OCI-LY7 (cell line): ENCODE data around the gene LAMA2. TPM values are rescaled to one million over a fixed set of nuclear protein-coding genes. Genes with fewer than 3 reads are reported as not detected.

Experiments used
- BruUV-seq: library from RNA; stranded (reverse); fragments of 400-500 nt; replicated peaks from 2 replicates; lab custom pipeline; 2021; lab: Mats Ljungman, UMichigan
- CTCF ChIA-PET: fragments of 300-600 bp; sonication (Branson Sonifier 250); formaldehyde crosslinking; loops from one replicate; lab custom pipeline; 2022; ENCODE audit warnings: antibody characterized with exemption; ENCODE audit not compliant: unreplicated experiment; lab: Charles Lee
- POLR2A ChIA-PET: fragments of 300-600 bp; sonication (Branson Sonifier 250); formaldehyde crosslinking; loops from one replicate; lab custom pipeline; 2022; ENCODE audit warnings: antibody characterized with exemption; lab: Charles Lee
- DNase-seq: peaks from one replicate; pipeline ENCODE4 v3.0.0-alpha.2; 2015; ENCODE audit warnings: low spot score
- H2AFZ ChIP-seq: fragments of 200-600 bp; sonication (generic), shearing (Covaris generic); 2 replicates; pipeline ENCODE4 v1.6.1; 2014; ENCODE audit warnings: mild to moderate bottlenecking, antibody characterized with exemption, low read length, moderate library complexity
- H3K27ac ChIP-seq: fragments of 200-600 bp; sonication (generic); 2 replicates; pipeline ENCODE4 v1.5.1; 2014; ENCODE audit warnings: mixed run types, low read depth, mild to moderate bottlenecking, moderate library complexity, low read length, inconsistent platforms; ENCODE audit not compliant: poor library complexity, severe bottlenecking
- H3K36me3 ChIP-seq: fragments of 200-600 bp; sonication (generic); 2 replicates; pipeline ENCODE4 v1.6.1; 2014; ENCODE audit warnings: mild to moderate bottlenecking, antibody characterized with exemption, low read length, moderate library complexity, mixed read lengths; ENCODE audit not compliant: insufficient read depth
- H3K4me1 ChIP-seq: fragments of 200-600 bp; sonication (generic); 2 replicates; pipeline ENCODE4 v1.5.1; 2014; ENCODE audit warnings: mild to moderate bottlenecking, low read length; ENCODE audit not compliant: insufficient read depth, poor library complexity, severe bottlenecking
- H3K4me2 ChIP-seq: fragments of 200-600 bp; sonication (generic); 2 replicates; pipeline ENCODE4 v1.6.1; 2014; ENCODE audit warnings: mild to moderate bottlenecking, low read length
- H3K4me3 ChIP-seq: fragments of 200-600 bp; sonication (generic); 2 replicates; pipeline ENCODE4 v1.5.1; 2014; ENCODE audit warnings: mild to moderate bottlenecking, low read depth, low read length; ENCODE audit not compliant: poor library complexity, severe bottlenecking
- H3K79me2 ChIP-seq: fragments of 200-600 bp; sonication (generic); 2 replicates; pipeline ENCODE4 v1.6.1; 2016; ENCODE audit warnings: low read depth, mild to moderate bottlenecking, low read length, moderate library complexity, mixed read lengths; ENCODE audit not compliant: insufficient read depth
- H3K9me2 ChIP-seq: fragments of 200-600 bp; sonication (generic); 2 replicates; pipeline ENCODE4 v1.6.1; 2016; ENCODE audit warnings: mild to moderate bottlenecking, low read length, mixed read lengths; ENCODE audit not compliant: insufficient read depth
- H3K9me3 ChIP-seq: fragments of 200-600 bp; sonication (generic); 2 replicates; pipeline ENCODE4 v1.6.1; 2014; ENCODE audit warnings: mild to moderate bottlenecking, mixed run types, low read length, mixed read lengths
- H4K20me1 ChIP-seq: fragments of 200-600 bp; sonication (generic); 2 replicates; pipeline ENCODE4 v1.6.1; 2014; ENCODE audit warnings: mild to moderate bottlenecking, antibody characterized with exemption, low read length, moderate library complexity, mixed read lengths; ENCODE audit not compliant: insufficient read depth
- CTCF ChIP-seq: fragments of 200-600 bp; sonication (generic); conservative IDR thresholded peaks from 2 replicates; pipeline ENCODE4 v1.5.1; 2014; ENCODE audit warnings: mild to moderate bottlenecking, antibody characterized with exemption, low read length, moderate library complexity, mixed read lengths
- EZH2phosphoT487 ChIP-seq: fragments of 200-600 bp; sonication (generic); IDR thresholded peaks from 2 replicates; pipeline ENCODE4 v1.6.1; 2018; ENCODE audit warnings: low read depth, borderline replicate concordance, mild to moderate bottlenecking, mixed run types, antibody characterized with exemption, low read length, moderate library complexity, mixed read lengths
- intact Hi-C: fragments of 100-400 bp; cut with micrococcal nuclease; formaldehyde crosslinking; loops from one replicate; pipeline ENCODE4 v1.10.0; 2022; ENCODE audit not compliant: unreplicated experiment
- total RNA-seq, 2 experiments: library from RNA; depleted of rRNA in 1 of 2; stranded (reverse); fragments of >200 nt in 1 of 2; shearing (Covaris generic) in 1 of 2; gene quantifications; 2 replicates each; pipeline ENCODE4 v1.2.3, GENCODE V29; 2014 to 2022

Gene LAMA2
- total RNA-seq, 2 experiments from 2014 or later: not detected

DNA sequence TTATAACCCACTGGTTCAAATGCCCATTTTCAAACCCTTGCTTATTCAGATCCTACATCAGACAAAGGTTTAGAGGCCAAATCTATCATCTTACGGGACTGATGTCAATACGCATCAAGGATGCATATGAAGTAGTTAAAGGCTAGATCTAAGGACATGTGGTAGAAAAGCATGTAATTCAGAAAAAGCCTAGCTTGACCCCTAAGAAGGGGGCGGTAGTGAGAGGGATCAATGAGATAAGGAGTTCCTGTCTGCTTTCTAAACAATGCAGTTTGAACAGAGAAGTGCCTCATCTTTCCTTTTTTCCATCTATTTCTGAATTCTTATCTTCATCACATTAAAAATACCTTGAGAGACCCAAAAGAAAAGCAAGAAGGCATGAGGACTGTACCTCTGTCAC, 589.3 kb downstream of the LAMA2 start:
- Histone ChIP-seq H3K4me1 (no peaks in the 10 kb centered on the region), H3K36me3 (no peaks in the 10 kb centered on the region), H3K9me3 (no peaks in the 10 kb centered on the region), H2AFZ (no peak overlapping the region), H3K4me3 (no peak overlapping the region), H4K20me1 (no peaks in the 10 kb centered on the region), H3K79me2 (no peaks in the 10 kb centered on the region), H3K4me2 (no peak overlapping the region), H3K27ac (no peak overlapping the region), H3K9me2 (no peaks in the 10 kb centered on the region)
- BruUV-seq: no TSS peak
- DNase-seq: no peak
- TF ChIP-seq CTCF (peak; percentile 25; the same call in 1 of the 2 replicates), EZH2phosphoT487 (no peak)
- ChIA-PET CTCF (no interaction called here), POLR2A (no interaction called here)
- intact Hi-C loops: no loop called here

GRCh38 chr6:129473546-129473945, 590.6 kb downstream of the LAMA2 start:
- ChIA-PET POLR2A (no interaction called here), CTCF (no interaction called here)
- no peak overlapping the region for H2AFZ ChIP-seq
- DNase-seq: no peak
- no peaks in the 10 kb centered on the region for H3K4me1 ChIP-seq
- H3K4me3 ChIP-seq: no peak overlapping the region
- no peak overlapping the region for H3K27ac ChIP-seq
- intact Hi-C loops: no loop called here
- no TSS peak for BruUV-seq
- TF ChIP-seq CTCF (no peak), EZH2phosphoT487 (no peak)
- no peaks in the 10 kb centered on the region for H3K36me3 ChIP-seq
- H3K9me3 ChIP-seq: no peaks in the 10 kb centered on the region
- no peaks in the 10 kb centered on the region for H4K20me1 ChIP-seq
- no peak overlapping the region for H3K4me2 ChIP-seq
- no peaks in the 10 kb centered on the region for H3K79me2 ChIP-seq
- no peaks in the 10 kb centered on the region for H3K9me2 ChIP-seq

GRCh38 chr6:129475477-129476247, 592.7 kb downstream of the LAMA2 start:
- POLR2A ChIA-PET: interaction anchor here (0.7 to 1.1 kb wide), 2 partner anchors 10 to 512 kb away, joined by 3 to 6 read pairs; no protein-coding TSS in a partner anchor
- Histone ChIP-seq H3K36me3 (no peaks in the 10 kb centered on the region), H3K4me3 (no peak overlapping the region), H4K20me1 (no peaks in the 10 kb centered on the region), H3K79me2 (no peaks in the 10 kb centered on the region), H2AFZ (no peak overlapping the region), H3K9me3 (no peaks in the 10 kb centered on the region), H3K4me1 (no peaks in the 10 kb centered on the region), H3K4me2 (no peak overlapping the region), H3K27ac (no peak overlapping the region), H3K9me2 (no peaks in the 10 kb centered on the region)
- DNase-seq: no peak
- intact Hi-C loops: no loop called here
- CTCF ChIA-PET: no interaction called here
- BruUV-seq: no TSS peak
- TF ChIP-seq CTCF: no peak
- no peak for TF ChIP-seq EZH2phosphoT487
